GM23338 (cell line): Measurements from ENCODE around the gene MRAP. TPM values are rescaled to one million over a fixed set of nuclear protein-coding genes. Genes with fewer than 3 reads are reported as not detected.

Experiments
- ATAC-seq: fragments of 200-7000 bp; cut with Tn5 transposase; 3 replicates; pipeline ENCODE4 v1.9.1; 2020
- DNase-seq: peaks from one replicate; pipeline ENCODE4 v3.0.0-alpha.2; 2015; ENCODE audit warnings: low spot score
- H2AFZ ChIP-seq: fragments of 200-600 bp; sonication (generic); 2 replicates; pipeline ENCODE4 v1.8.0; 2016; ENCODE audit warnings: antibody characterized with exemption, mild to moderate bottlenecking, moderate library complexity
- H3F3A ChIP-seq: fragments of 200-600 bp; sonication (generic); replicated peaks from 2 replicates; pipeline ENCODE4 v1.8.0; 2017; ENCODE audit warnings: antibody characterized with exemption, mixed run types, low read depth
- H3K27ac ChIP-seq: fragments of 200-600 bp; sonication (generic); 2 replicates; pipeline ENCODE4 v1.6.1; 2016; ENCODE audit warnings: low read depth
- H3K27me3 ChIP-seq: fragments of 200-600 bp; sonication (generic); 2 replicates; pipeline ENCODE4 v1.8.0; 2016; ENCODE audit warnings: mild to moderate bottlenecking, mixed run types, moderate library complexity; ENCODE audit not compliant: insufficient read depth
- H3K36me3 ChIP-seq: fragments of 200-600 bp; sonication (generic); 2 replicates; pipeline ENCODE4 v1.8.0; 2016; ENCODE audit warnings: mild to moderate bottlenecking; ENCODE audit not compliant: insufficient read depth
- H3K4me1 ChIP-seq: fragments of 200-600 bp; sonication (generic); 2 replicates; pipeline ENCODE4 v1.8.0; 2016; ENCODE audit warnings: mild to moderate bottlenecking, moderate library complexity; ENCODE audit not compliant: insufficient read depth
- H3K4me2 ChIP-seq: fragments of 200-600 bp; sonication (generic); 2 replicates; pipeline ENCODE4 v1.7.1; 2017; ENCODE audit warnings: mixed run types
- H3K4me3 ChIP-seq: fragments of 200-600 bp; sonication (generic); 2 replicates; pipeline ENCODE4 v1.6.1; 2016; ENCODE audit warnings: mixed run types
- H3K79me2 ChIP-seq: fragments of 200-600 bp; sonication (generic); replicated peaks from 2 replicates; pipeline ENCODE4 v1.8.0; 2017; ENCODE audit warnings: mild to moderate bottlenecking; ENCODE audit not compliant: insufficient read depth
- H3K9me2 ChIP-seq: fragments of 200-600 bp; sonication (generic); 2 replicates; pipeline ENCODE4 v1.8.0; 2017; ENCODE audit not compliant: insufficient read depth
- H4K20me1 ChIP-seq: fragments of 200-600 bp; sonication (generic); replicated peaks from 2 replicates; pipeline ENCODE4 v1.8.0; 2017; ENCODE audit warnings: mild to moderate bottlenecking; ENCODE audit not compliant: insufficient read depth
- H3K27ac Mint-ChIP-seq: 2 replicates; pipeline ENCODE4 v1.8.0; 2020; ENCODE audit warnings: inconsistent platforms, mild to moderate bottlenecking, moderate library complexity, mixed read lengths
- H3K27me3 Mint-ChIP-seq: 3 replicates; pipeline ENCODE4 v1.8.0; 2022; ENCODE audit warnings: low read depth, mild to moderate bottlenecking, moderate library complexity, mixed read lengths, inconsistent platforms; ENCODE audit not compliant: insufficient read depth, poor library complexity
- H3K36me3 Mint-ChIP-seq: 3 replicates; pipeline ENCODE4 v1.8.0; 2021; ENCODE audit warnings: low read depth, mild to moderate bottlenecking, inconsistent platforms, moderate library complexity, mixed read lengths
- H3K4me1 Mint-ChIP-seq: 3 replicates; pipeline ENCODE4 v1.8.0; 2020; ENCODE audit warnings: mild to moderate bottlenecking, inconsistent platforms, mixed read lengths
- H3K4me3 Mint-ChIP-seq: 3 replicates; pipeline ENCODE4 v1.8.0; 2021; ENCODE audit warnings: moderate library complexity, mild to moderate bottlenecking, inconsistent platforms, mixed read lengths
- H3K9me3 Mint-ChIP-seq: 3 replicates; pipeline ENCODE4 v1.8.0; 2020; ENCODE audit warnings: moderate library complexity, mild to moderate bottlenecking, inconsistent platforms, mixed read lengths
- EZH2 ChIP-seq: fragments of 200-600 bp; sonication (generic); IDR thresholded peaks from one replicate; pipeline ENCODE4 v1.8.0; 2017; ENCODE audit warnings: antibody characterized with exemption, mild to moderate bottlenecking, low read depth; ENCODE audit not compliant: unreplicated experiment
- JUNB ChIP-seq: IDR thresholded peaks from one replicate; pipeline ENCODE4 v1.6.1; 2016; ENCODE audit warnings: antibody characterized with exemption; ENCODE audit not compliant: unreplicated experiment
- NANOG ChIP-seq: IDR thresholded peaks from 2 replicates; pipeline ENCODE4 v1.6.1; 2016; ENCODE audit warnings: antibody characterized with exemption, borderline replicate concordance
- POLR2AphosphoS5 ChIP-seq: IDR thresholded peaks from 2 replicates; pipeline ENCODE4 v1.6.1; 2016; ENCODE audit warnings: antibody characterized with exemption, low read depth
- REST ChIP-seq: IDR thresholded peaks from one replicate; pipeline ENCODE4 v1.6.1; 2018; ENCODE audit warnings: antibody characterized with exemption; ENCODE audit not compliant: unreplicated experiment
- STAT1 ChIP-seq: IDR thresholded peaks from one replicate; pipeline ENCODE4 v1.6.1; 2016; ENCODE audit warnings: antibody characterized with exemption; ENCODE audit not compliant: unreplicated experiment
- ZNF114 ChIP-seq: fragments of 250-450 bp; sonication (Bioruptor Pico); IDR thresholded peaks from 2 replicates; pipeline ENCODE4 v1.5.0; 2020; ENCODE audit warnings: mild to moderate bottlenecking, moderate library complexity
- ZNF331 ChIP-seq: fragments of 250-450 bp; sonication (Bioruptor Pico); IDR thresholded peaks from 2 replicates; pipeline ENCODE4 v1.5.0; 2020; ENCODE audit warnings: low read depth, mild to moderate bottlenecking, moderate library complexity
- polyA plus RNA-seq: library from polyadenylated mRNA; unstranded; fragments of >200 nt; fragmentation: Nextera tagmentation; extraction: Ambion mirVana; gene quantifications from 2 replicates; pipeline ENCODE4 v1.2.1, GENCODE V29; 2016
- total RNA-seq: library from RNA; depleted of rRNA; stranded (reverse); fragments of >200 nt; shearing (Covaris generic); gene quantifications from 2 replicates; pipeline ENCODE4 v1.2.3, GENCODE V29; 2014
- TF ChIP-seq, protein P1 (sequence below): IDR thresholded peaks from 2 replicates; pipeline ENCODE4 v1.6.1; 2016; ENCODE audit warnings: antibody characterized with exemption
- TF ChIP-seq, protein P2 (sequence below), 2 experiments: fragments of 200-600 bp in 1 of 2; sonication (generic) in 1 of 2; conservative IDR thresholded peaks; 2 replicates each; pipeline versions ENCODE4 v1.5.1 to v1.6.1; 2016 to 2017; ENCODE audit warnings: antibody characterized with exemption in 2 of 2, low read depth in 2 of 2, mild to moderate bottlenecking in 2 of 2, moderate library complexity in 1 of 2

MRAP gene
- total and polyA plus RNA-seq, 2 experiments from 2014 or later, result 0.78 TPM; not detected in 1

DNA sequence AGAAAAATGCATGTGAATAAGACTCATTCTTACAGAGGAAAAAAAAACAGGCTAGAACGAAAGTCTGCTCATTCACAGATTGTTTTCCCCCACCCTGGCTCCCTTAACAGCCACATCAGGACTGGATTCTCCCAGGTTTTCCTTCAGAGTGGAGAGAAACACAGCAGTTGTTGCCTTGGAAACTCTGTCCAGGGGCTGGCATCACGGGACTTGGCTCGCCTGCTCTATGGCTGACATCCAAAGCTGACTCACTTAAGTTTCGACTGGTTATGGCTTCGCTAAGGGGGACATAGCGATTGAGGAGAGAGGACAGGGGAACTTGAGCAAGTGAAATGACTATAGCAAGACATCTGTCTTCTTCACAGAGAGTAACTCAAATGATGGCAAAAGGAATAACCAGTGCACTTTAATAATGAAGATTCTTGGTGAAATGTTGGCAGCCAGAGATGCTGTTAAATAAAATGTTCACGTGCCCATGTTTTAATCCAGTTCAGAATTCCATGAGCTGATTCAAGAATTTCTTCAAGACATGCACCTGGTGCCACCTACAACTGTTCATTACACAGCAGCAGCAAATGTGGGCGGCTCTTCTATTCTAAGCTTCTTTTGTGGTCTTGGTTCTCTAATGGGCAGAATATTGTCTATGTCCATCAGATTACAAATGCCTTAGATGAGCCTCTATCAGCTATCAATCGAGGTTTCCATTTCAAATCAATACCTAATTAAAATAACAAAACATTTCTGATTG, 41.6 kb upstream of the MRAP start:
- no peak overlapping the region for H3K4me3 ChIP-seq
- no peak overlapping the region for H2AFZ ChIP-seq
- no peaks in the 10 kb centered on the region for H3K9me3 Mint-ChIP-seq
- no peak overlapping the region for H3K27ac Mint-ChIP-seq
- H3K79me2 ChIP-seq, result no peaks in the 10 kb centered on the region
- no peaks in the 10 kb centered on the region for H3K9me2 ChIP-seq
- H3K27ac ChIP-seq, result no peak overlapping the region
- H3F3A ChIP-seq, result no peaks in the 10 kb centered on the region
- no peak overlapping the region for H3K4me2 ChIP-seq
- H3K4me3 Mint-ChIP-seq, result no peak overlapping the region
- no peaks in the 10 kb centered on the region for H4K20me1 ChIP-seq
- H3K27me3 Mint-ChIP-seq, result peaks cover 2% of the 10 kb centered on the region
- ATAC-seq, result no peak
- TF ChIP-seq, protein P1, sequence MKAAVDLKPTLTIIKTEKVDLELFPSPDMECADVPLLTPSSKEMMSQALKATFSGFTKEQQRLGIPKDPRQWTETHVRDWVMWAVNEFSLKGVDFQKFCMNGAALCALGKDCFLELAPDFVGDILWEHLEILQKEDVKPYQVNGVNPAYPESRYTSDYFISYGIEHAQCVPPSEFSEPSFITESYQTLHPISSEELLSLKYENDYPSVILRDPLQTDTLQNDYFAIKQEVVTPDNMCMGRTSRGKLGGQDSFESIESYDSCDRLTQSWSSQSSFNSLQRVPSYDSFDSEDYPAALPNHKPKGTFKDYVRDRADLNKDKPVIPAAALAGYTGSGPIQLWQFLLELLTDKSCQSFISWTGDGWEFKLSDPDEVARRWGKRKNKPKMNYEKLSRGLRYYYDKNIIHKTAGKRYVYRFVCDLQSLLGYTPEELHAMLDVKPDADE, result no peak
- TF ChIP-seq EZH2 (no peak), REST (no peak), NANOG (no peak), POLR2AphosphoS5 (no peak), ZNF331 (CRISPR knock-in tag) (no peak), STAT1 (no peak), ZNF114 (CRISPR knock-in tag) (no peak), JUNB (no peak)
- TF ChIP-seq, protein P2, sequence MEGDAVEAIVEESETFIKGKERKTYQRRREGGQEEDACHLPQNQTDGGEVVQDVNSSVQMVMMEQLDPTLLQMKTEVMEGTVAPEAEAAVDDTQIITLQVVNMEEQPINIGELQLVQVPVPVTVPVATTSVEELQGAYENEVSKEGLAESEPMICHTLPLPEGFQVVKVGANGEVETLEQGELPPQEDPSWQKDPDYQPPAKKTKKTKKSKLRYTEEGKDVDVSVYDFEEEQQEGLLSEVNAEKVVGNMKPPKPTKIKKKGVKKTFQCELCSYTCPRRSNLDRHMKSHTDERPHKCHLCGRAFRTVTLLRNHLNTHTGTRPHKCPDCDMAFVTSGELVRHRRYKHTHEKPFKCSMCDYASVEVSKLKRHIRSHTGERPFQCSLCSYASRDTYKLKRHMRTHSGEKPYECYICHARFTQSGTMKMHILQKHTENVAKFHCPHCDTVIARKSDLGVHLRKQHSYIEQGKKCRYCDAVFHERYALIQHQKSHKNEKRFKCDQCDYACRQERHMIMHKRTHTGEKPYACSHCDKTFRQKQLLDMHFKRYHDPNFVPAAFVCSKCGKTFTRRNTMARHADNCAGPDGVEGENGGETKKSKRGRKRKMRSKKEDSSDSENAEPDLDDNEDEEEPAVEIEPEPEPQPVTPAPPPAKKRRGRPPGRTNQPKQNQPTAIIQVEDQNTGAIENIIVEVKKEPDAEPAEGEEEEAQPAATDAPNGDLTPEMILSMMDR (conservative IDR thresholded peaks at IDR 0.05; ENCODE audit: low read depth in 2 of 2), result no peak
- H3K4me1 Mint-ChIP-seq, result peaks cover 6% of the 10 kb centered on the region; the same call in 2 of the 3 replicates
- no peaks in the 10 kb centered on the region for H3K36me3 Mint-ChIP-seq
- H3K36me3 ChIP-seq, result no peaks in the 10 kb centered on the region
- H3K4me1 ChIP-seq, result peaks cover 3% of the 10 kb centered on the region; the same call in 1 of the 2 replicates
- H3K27me3 ChIP-seq, result no peaks in the 10 kb centered on the region
- DNase-seq, result no peak
